22Rv1 (cell line): Measurements from ENCODE around the gene TAC3.

ENCODE experiments used
- ZFX ChIP-seq: fragments of 450-650 bp; IDR thresholded peaks from 2 replicates; pipeline ENCODE4 v1.6.1; 2017; ENCODE audit warnings: antibody characterized with exemption, borderline replicate concordance
- TF ChIP-seq, protein P1 (sequence below): fragments of 450-650 bp; IDR thresholded peaks from 2 replicates; pipeline ENCODE4 v1.5.1; 2017; ENCODE audit warnings: mild to moderate bottlenecking

DNA sequence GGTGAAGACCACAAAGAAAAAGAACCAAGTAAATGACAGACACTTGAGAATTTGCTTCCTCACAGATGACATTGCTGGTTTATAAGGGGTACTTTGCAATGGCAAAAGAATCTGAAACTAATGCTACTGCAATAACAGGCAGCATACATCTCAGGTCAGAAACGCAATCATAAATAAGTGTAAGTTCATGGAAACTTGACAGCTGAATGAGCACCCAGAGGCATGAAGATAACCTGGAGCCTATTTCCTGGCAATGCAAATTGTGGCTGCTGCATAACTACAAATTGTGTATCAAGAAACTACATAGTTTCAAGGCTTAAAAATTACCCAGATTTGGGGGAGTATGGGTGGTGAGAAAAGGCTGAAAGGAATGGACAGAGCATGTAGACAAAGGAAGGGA lies 42.1 kb upstream of the TAC3 start:
- TF ChIP-seq, protein P1, sequence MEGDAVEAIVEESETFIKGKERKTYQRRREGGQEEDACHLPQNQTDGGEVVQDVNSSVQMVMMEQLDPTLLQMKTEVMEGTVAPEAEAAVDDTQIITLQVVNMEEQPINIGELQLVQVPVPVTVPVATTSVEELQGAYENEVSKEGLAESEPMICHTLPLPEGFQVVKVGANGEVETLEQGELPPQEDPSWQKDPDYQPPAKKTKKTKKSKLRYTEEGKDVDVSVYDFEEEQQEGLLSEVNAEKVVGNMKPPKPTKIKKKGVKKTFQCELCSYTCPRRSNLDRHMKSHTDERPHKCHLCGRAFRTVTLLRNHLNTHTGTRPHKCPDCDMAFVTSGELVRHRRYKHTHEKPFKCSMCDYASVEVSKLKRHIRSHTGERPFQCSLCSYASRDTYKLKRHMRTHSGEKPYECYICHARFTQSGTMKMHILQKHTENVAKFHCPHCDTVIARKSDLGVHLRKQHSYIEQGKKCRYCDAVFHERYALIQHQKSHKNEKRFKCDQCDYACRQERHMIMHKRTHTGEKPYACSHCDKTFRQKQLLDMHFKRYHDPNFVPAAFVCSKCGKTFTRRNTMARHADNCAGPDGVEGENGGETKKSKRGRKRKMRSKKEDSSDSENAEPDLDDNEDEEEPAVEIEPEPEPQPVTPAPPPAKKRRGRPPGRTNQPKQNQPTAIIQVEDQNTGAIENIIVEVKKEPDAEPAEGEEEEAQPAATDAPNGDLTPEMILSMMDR: no peak
- no peak for TF ChIP-seq ZFX
